ENCODE data around the gene USP27X. TPM values are rescaled to one million over a fixed set of nuclear protein-coding genes. Genes with fewer than 3 reads are reported as not detected.

Gene USP27X
- total and polyA plus RNA-seq, 2 of the 8 experiments (the other 6 are each of a cell fraction or from before 2014, with no cell fraction given) = 3.8 to 4.7 TPM

DNA sequence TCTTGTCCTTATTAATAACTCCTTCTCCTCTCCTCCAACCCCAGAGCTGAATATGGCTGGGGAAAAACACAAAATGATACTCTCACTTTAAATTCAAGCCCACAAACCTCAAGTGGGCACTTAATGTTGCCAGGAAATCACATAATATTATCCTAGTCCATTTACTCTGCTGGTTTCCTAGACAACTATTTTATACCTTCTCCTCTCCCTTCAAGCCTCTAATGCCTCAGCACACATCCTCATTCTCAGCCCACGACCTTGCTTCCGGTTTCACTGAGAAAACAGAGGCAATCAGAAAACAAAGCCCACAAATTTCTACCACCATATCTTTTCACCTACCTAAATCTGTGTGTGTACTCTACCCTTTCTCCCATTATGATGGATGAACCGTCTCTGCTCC lies 31.1 kb downstream of the USP27X start:
- H3K9ac ChIP-seq (replicated peaks in 1 of 4; ENCODE audit: extremely low read depth in 1 of 4, low read depth in 3 of 4, low read length in 3 of 4) = no peak overlapping the region
- CTCF ChIA-PET (ENCODE audit: partially characterized antibody) = interaction anchor here (0.6 to 2.0 kb wide), 2 partner anchors 27 to 122 kb away, joined by 3 to 7 read pairs; no protein-coding TSS in a partner anchor
- TF ChIP-seq SP2 (IDR thresholded peaks at IDR 0.05; ENCODE audit: low read length) = no peak
- TF ChIP-seq RBBP5 (IDR thresholded peaks at IDR 0.05; ENCODE audit: borderline replicate concordance, low read depth, low read length) = no peak
- TF ChIP-seq, protein P1, sequence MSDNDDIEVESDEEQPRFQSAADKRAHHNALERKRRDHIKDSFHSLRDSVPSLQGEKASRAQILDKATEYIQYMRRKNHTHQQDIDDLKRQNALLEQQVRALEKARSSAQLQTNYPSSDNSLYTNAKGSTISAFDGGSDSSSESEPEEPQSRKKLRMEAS (IDR thresholded peaks at IDR 0.05) = no peak
- TF ChIP-seq CBX5 (IDR thresholded peaks at IDR 0.05; ENCODE audit: low read depth, low read length) = no peak
- no peak for TF ChIP-seq SP1 (IDR thresholded peaks at IDR 0.05; ENCODE audit: low read depth, low read length)
- TF ChIP-seq JUN (IDR thresholded peaks at IDR 0.05; ENCODE audit: low read depth, low read length) = no peak
- TF ChIP-seq, protein P2, sequence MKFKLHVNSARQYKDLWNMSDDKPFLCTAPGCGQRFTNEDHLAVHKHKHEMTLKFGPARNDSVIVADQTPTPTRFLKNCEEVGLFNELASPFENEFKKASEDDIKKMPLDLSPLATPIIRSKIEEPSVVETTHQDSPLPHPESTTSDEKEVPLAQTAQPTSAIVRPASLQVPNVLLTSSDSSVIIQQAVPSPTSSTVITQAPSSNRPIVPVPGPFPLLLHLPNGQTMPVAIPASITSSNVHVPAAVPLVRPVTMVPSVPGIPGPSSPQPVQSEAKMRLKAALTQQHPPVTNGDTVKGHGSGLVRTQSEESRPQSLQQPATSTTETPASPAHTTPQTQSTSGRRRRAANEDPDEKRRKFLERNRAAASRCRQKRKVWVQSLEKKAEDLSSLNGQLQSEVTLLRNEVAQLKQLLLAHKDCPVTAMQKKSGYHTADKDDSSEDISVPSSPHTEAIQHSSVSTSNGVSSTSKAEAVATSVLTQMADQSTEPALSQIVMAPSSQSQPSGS (IDR thresholded peaks at IDR 0.05; ENCODE audit: low read length) = no peak
- TF ChIP-seq TAF1 (IDR thresholded peaks at IDR 0.05; ENCODE audit: low read depth, low read length) = no peak
- TF ChIP-seq POLR2A (IDR thresholded peaks at IDR 0.05; ENCODE audit: control extremely low read depth in 1 of 2, low read depth in 2 of 2, low read length in 2 of 2) = no peak
- TF ChIP-seq SIN3A (conservative IDR thresholded peaks at IDR 0.05 in 1 of 2, IDR thresholded peaks at IDR 0.05 in 1 of 2; ENCODE audit: low read depth in 1 of 2, low read length in 2 of 2) = no peak
- no peak for TF ChIP-seq KDM4A (IDR thresholded peaks at IDR 0.05; ENCODE audit: low read depth, low read length, severe bottlenecking)
- TF ChIP-seq EZH2 (IDR thresholded peaks at IDR 0.05; ENCODE audit: low read depth, low read length, severe bottlenecking) = no peak
- no peak for TF ChIP-seq YY1 (IDR thresholded peaks at IDR 0.05; ENCODE audit: low read depth, low read length)
- TF ChIP-seq BCL11A (IDR thresholded peaks at IDR 0.05; ENCODE audit: low read depth in 2 of 2, low read length in 2 of 2) = no peak

More for the DNA sequence above, 31.1 kb downstream of the USP27X start:
- POLR2A ChIA-PET (ENCODE audit: partially characterized antibody) = no interaction called here
- Histone ChIP-seq H4K5ac (ENCODE audit: insufficient read length, low read depth, low read length) (no peak overlapping the region), H3K14ac (ENCODE audit: insufficient read length) (no peak overlapping the region), H3K79me1 (ENCODE audit: low read depth, low read length) (no peaks in the 10 kb centered on the region), H3K18ac (ENCODE audit: extremely low read depth, low read length) (no peak overlapping the region), H3K36me3 (ENCODE audit: control insufficient read depth in 2 of 4, insufficient read depth in 4 of 4, low read length in 3 of 4) (no peaks in the 10 kb centered on the region), H2BK5ac (ENCODE audit: low read depth, low read length) (no peak overlapping the region), H3K23me2 (ENCODE audit: low read depth, low read length) (no peaks in the 10 kb centered on the region), H2BK20ac (ENCODE audit: low read length) (no peak overlapping the region), H2BK15ac (ENCODE audit: low read length) (no peak overlapping the region), H4K20me1 (replicated peaks in 1 of 2; ENCODE audit: control insufficient read depth in 1 of 2, insufficient read depth in 2 of 2, low read length in 2 of 2) (no peaks in the 10 kb centered on the region), H3K4me1 (replicated peaks in 1 of 4; ENCODE audit: control insufficient read depth in 3 of 4, insufficient read depth in 4 of 4, low read length in 3 of 4) (no peaks in the 10 kb centered on the region), H3K56ac (replicated peaks; ENCODE audit: insufficient read length, low read depth, low read length) (no peak overlapping the region), H3K4ac (replicated peaks; ENCODE audit: insufficient read length, low read depth, low read length) (no peak overlapping the region), H3K23ac (ENCODE audit: insufficient read length) (no peak overlapping the region), H2AFZ (ENCODE audit: low read length) (no peak overlapping the region), H3K4me2 (ENCODE audit: insufficient read depth in 1 of 2, low read depth in 2 of 2, low read length in 2 of 2) (no peak overlapping the region), H2BK120ac (replicated peaks; ENCODE audit: low read depth, low read length) (no peak overlapping the region), H4K91ac (replicated peaks; ENCODE audit: insufficient read length, low read length) (no peak overlapping the region), H3K27me3 (replicated peaks in 1 of 4; ENCODE audit: control insufficient read depth in 3 of 4, extremely low read depth in 1 of 4, insufficient read depth in 3 of 4, low read length in 3 of 4) (no peaks in the 10 kb centered on the region), H2BK12ac (ENCODE audit: low read depth, low read length) (no peak overlapping the region), H4K8ac (ENCODE audit: extremely low read depth, insufficient read depth, low read length) (no peak overlapping the region), H3K9me3 (ENCODE audit: insufficient read depth in 2 of 2, low read depth in 1 of 2, low read length in 1 of 2) (no peaks in the 10 kb centered on the region), H3K4me3 (ENCODE audit: extremely low read depth in 1 of 4, insufficient read depth in 2 of 4, low read depth in 3 of 4, low read length in 4 of 4) (no peak overlapping the region), H3K27ac (ENCODE audit: low read depth, low read length) (no peak overlapping the region), H2AK5ac (ENCODE audit: low read depth, low read length) (no peak overlapping the region), H3K79me2 (ENCODE audit: control insufficient read depth in 1 of 2, insufficient read depth in 2 of 2, low read length in 2 of 2) (no peaks in the 10 kb centered on the region)
- 65% methylated on average over 3 of the region's 3 CpGs; no CpG with 5 or more reads in 1 of the 2 experiments for WGBS, 2 experiments (ENCODE audit: extremely low coverage in 1 of 2, insufficient coverage in 1 of 2, insufficient read length in 1 of 2, insufficient replicate concordance in 2 of 2, low coverage in 1 of 2, low lambda C conversion rate in 2 of 2, missing lambda C conversion rate in 1 of 2)
- no peak for FAIRE-seq
- DNase-seq (ENCODE audit: low read depth in 1 of 2, low spot score in 2 of 2) = no peak
